ENCODE results near the gene ZBTB7C.

Gene ZBTB7C

GRCh38 chr18:47981830-47982229, 427.4 kb downstream of the ZBTB7C start:
- no peak overlapping the region for H3K4me3 ChIP-seq (replicated peaks; ENCODE audit: low read depth, low read length)
- DNase-seq (ENCODE audit: low read depth): no peak
- TF ChIP-seq CTCF (IDR thresholded peaks at IDR 0.05; ENCODE audit: low read length, missing control alignments): no peak

- DNase-seq (ENCODE audit: low read depth): no peak
- H3K4me3 ChIP-seq (replicated peaks; ENCODE audit: low read depth, low read length): no peak overlapping the region
- TF ChIP-seq CTCF (IDR thresholded peaks at IDR 0.05; ENCODE audit: low read length, missing control alignments): no peak
These were observed 427.9 kb downstream of the ZBTB7C start for GRCh38 chr18:47981320-47981719.

GRCh38 chr18:47979611-47980200, 429.5 kb downstream of the ZBTB7C start:
- no peak overlapping the region for H3K4me3 ChIP-seq (replicated peaks; ENCODE audit: low read depth, low read length)
- DNase-seq (ENCODE audit: low read depth): no peak
- no peak for TF ChIP-seq CTCF (IDR thresholded peaks at IDR 0.05; ENCODE audit: low read length, missing control alignments)

GRCh38 chr18:47978603-47979002, 430.6 kb downstream of the ZBTB7C start:
- DNase-seq (ENCODE audit: low read depth): no peak
- H3K4me3 ChIP-seq (replicated peaks; ENCODE audit: low read depth, low read length): no peak overlapping the region
- no peak for TF ChIP-seq CTCF (IDR thresholded peaks at IDR 0.05; ENCODE audit: low read length, missing control alignments)

GRCh38 chr18:47978141-47978540, 431.0 kb downstream of the ZBTB7C start:
- no peak for TF ChIP-seq CTCF (IDR thresholded peaks at IDR 0.05; ENCODE audit: low read length, missing control alignments)
- no peak overlapping the region for H3K4me3 ChIP-seq (replicated peaks; ENCODE audit: low read depth, low read length)
- no peak for DNase-seq (ENCODE audit: low read depth)

Measured in fibroblast of pulmonary artery (primary cell).